GM21737 (cell line): Measurements from ENCODE around the gene F11R.
A peak's percentile ranks its signal among the peaks of the same experiment; 100 is the strongest.
"Not testable (repeated sequence)": the region's sequence is repeated elsewhere in the genome, so short reads cannot be mapped to it uniquely, and the experiment has no call there.

ENCODE experiments used
- ATAC-seq: cut with Tn5 transposase; IDR thresholded peaks from one replicate; pipeline ENCODE4 v1.9.1; 2021; ENCODE audit warnings: mild to moderate bottlenecking, moderate library complexity; ENCODE audit not compliant: unreplicated experiment

The F11R gene

GRCh38 chr1:161016683-161017082, 4.3 kb downstream of the F11R start:
- ATAC-seq, result not testable (repeated sequence)

GRCh38 chr1:161013488-161014230, 7.3 kb downstream of the F11R start:
- peak; percentile 90 for ATAC-seq

GRCh38 chr1:161013131-161013487, 7.8 kb downstream of the F11R start:
- no peak for ATAC-seq

GRCh38 chr1:161012420-161012819, 8.5 kb downstream of the F11R start:
- no peak for ATAC-seq

- no peak for ATAC-seq
Measured at GRCh38 chr1:161009602-161010211, 11.2 kb downstream of the F11R start.

- ATAC-seq, result no peak
Measured at GRCh38 chr1:161008869-161009510, 12.0 kb downstream of the F11R start.

- no peak for ATAC-seq
Measured at GRCh38 chr1:161007369-161007768, 13.6 kb downstream of the F11R start.

- no peak for ATAC-seq
Measured at GRCh38 chr1:161006563-161006962, 14.4 kb downstream of the F11R start.

GRCh38 chr1:161001525-161001924, 19.4 kb downstream of the F11R start:
- ATAC-seq, result no peak

- ATAC-seq, result no peak
Measured at GRCh38 chr1:161000736-161001480, 20.0 kb downstream of the F11R start.

GRCh38 chr1:160999376-160999775, 21.6 kb downstream of the F11R start:
- no peak for ATAC-seq

- ATAC-seq, result peak; percentile 61
Measured at GRCh38 chr1:160997323-160998038, 23.5 kb downstream of the F11R start.

GRCh38 chr1:160996178-160996577, 24.8 kb downstream of the F11R start:
- no peak for ATAC-seq

GRCh38 chr1:160993544-160994193, 27.3 kb downstream of the F11R start:
- no peak for ATAC-seq

GRCh38 chr1:160992036-160992435, 28.9 kb downstream of the F11R start:
- not testable (repeated sequence) for ATAC-seq

- no peak for ATAC-seq
Measured at GRCh38 chr1:160987359-160988050, 33.4 kb downstream of the F11R start.

GRCh38 chr1:160985723-160986122, 35.2 kb downstream of the F11R start:
- ATAC-seq, result no peak

- no peak for ATAC-seq
Measured at GRCh38 chr1:160981584-160982411, 39.2 kb downstream of the F11R start.

GRCh38 chr1:160979286-160979685, 41.7 kb downstream of the F11R start:
- no peak for ATAC-seq
